Rectal smooth muscle tissue (tissue), 1 donor: ENCODE data around the gene LCNL1.

Experiments used
- H3K27ac ChIP-seq: one replicate; pipeline ENCODE4 v1.7.0; 2013; ENCODE audit warnings: low read depth, low read length, inconsistent platforms
- H3K27me3 ChIP-seq: one replicate; pipeline ENCODE4 v1.7.0; 2013; ENCODE audit warnings: low read length; ENCODE audit not compliant: control insufficient read depth, insufficient read depth
- H3K36me3 ChIP-seq: one replicate; pipeline ENCODE4 v1.7.0; 2013; ENCODE audit warnings: low read length; ENCODE audit not compliant: control insufficient read depth, insufficient read depth
- H3K4me1 ChIP-seq: one replicate; pipeline ENCODE4 v1.7.0; 2013; ENCODE audit warnings: low read length; ENCODE audit not compliant: control insufficient read depth, insufficient read depth
- H3K4me3 ChIP-seq: one replicate; pipeline ENCODE4 v1.7.0; 2013; ENCODE audit warnings: low read length
- H3K9ac ChIP-seq: one replicate; pipeline ENCODE4 v1.7.0; 2013; ENCODE audit warnings: low read length

LCNL1 gene

DNA sequence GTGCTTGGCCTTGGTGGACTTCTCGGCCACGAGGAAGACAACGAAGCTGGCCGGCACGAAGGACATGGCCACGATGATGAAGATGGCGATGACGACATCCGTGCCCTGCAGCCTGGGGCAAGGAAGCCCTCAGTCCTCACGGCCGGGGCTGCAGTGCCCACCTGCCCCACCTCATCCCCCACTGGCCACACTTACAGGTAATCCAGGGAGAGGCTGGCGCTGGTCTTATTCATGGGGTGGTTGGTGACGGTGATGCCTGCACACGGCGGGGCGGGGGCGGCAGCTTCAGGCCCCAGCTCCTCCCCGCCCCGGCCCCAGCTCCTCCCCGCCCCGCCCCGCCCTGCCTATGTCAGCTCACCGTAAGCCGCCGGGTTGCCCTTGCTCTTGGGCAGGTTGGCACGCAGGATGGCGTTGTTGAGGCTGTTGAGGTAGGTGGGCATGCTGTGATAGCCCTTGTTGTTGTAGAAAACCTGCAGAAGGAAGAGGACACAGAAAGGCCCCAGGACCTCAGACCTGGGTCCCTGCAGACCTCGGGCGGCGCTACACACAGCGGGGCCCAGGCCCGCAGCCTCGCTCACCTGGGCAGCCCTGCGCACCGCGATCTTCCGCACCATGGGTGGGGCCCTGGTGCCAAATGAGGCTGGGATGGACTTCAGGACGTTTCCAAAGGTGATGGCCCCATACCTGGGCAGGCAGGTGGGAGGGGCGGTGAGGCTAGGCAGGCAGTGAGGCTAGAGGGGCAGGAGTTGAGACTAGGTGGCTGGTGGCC lies 29.3 kb downstream of the LCNL1 start:
- H3K27ac ChIP-seq = no peak overlapping the region
- H3K4me3 ChIP-seq = no peak overlapping the region
- no peak overlapping the region for H3K9ac ChIP-seq
- H3K27me3 ChIP-seq = no peaks in the 10 kb centered on the region
- no peaks in the 10 kb centered on the region for H3K4me1 ChIP-seq
- peaks cover 8% of the 10 kb centered on the region for H3K36me3 ChIP-seq

DNA sequence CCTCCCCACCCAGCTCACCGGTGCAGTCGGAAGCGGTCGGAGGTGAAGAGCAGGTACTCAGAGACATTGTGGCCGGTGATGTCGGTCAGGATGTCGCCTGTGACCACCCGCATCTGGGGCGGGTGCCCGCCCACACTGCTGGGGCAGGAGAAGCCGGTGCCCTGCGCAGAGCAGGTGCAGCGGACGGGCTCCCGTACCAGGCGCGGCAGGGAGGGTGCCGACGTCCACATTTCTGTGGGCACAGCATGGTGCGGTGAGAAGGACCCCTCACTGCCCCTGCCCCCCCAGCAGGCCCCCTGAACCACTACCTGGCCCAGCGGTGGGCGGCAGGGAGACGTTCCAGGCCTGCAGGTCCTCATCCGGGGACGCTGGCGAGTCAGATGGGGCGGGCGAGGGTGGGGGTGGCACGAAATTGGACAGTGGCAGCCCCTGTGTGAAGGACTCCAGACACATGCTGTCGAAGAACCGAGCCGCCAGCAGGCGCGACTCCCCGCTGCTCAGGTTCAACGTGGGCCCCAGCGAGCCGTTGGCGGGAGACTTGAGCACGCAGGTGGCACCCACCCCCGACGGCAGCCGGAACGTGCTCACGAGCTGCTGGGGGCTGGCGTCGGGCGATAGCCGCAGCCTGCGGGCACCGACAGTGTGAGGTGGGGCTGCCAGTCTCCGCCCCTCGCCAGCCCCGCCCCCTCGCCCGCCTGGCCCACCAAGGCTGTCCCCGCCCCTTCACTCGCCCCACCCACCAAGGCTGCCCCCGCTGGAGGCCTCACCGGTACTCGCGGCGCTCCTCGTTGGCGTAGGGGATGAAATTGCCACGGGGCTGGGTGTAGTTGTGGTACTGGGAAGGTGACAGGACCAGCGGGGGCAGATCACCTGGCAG lies 30.1 kb downstream of the LCNL1 start:
- Histone ChIP-seq H3K36me3 (peaks cover 8% of the 10 kb centered on the region), H3K27ac (no peak overlapping the region), H3K4me1 (no peaks in the 10 kb centered on the region), H3K9ac (no peak overlapping the region), H3K4me3 (no peak overlapping the region), H3K27me3 (no peaks in the 10 kb centered on the region)

DNA sequence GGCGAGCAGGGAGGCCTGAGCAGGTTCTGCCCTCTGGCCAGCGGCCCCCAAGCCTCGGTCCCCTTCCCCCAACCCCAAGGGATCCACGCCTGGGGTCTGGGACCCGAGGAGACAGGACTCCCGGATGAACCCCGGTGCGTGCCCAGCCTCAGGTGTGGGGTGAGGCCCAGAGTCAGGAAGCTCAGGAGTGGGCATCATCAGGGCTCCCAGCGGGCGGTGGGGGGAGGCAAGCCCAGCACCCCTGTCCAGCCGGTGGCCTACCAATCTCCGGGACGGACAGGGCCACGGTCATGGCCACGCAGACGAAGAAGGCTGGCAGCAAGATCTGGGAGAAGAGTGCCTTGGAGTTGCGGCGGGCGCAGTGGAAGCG lies 30.8 kb downstream of the LCNL1 start:
- Histone ChIP-seq H3K36me3 (peaks cover 8% of the 10 kb centered on the region), H3K27me3 (no peaks in the 10 kb centered on the region), H3K27ac (no peak overlapping the region), H3K4me1 (no peaks in the 10 kb centered on the region), H3K4me3 (no peak overlapping the region), H3K9ac (no peak overlapping the region)

DNA sequence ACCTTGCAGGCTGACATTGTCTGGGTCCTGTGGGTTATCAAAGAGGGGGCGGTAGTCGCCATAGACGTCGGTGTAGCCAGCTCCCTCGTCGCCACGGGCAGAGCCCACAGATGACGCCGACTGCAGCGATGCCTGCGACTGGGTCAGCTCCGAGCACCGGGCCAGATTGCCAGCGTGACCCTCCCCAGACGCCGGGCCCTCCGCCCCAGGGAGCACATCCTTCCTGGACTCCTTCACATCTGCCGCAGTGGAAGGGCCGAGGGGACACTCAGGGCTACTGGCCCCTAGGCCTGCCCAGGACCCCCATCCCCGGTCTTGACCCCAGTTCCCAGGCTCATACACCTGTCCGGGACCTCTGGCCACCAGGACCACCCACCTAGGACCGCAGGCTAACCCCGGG lies 31.4 kb downstream of the LCNL1 start:
- Histone ChIP-seq H3K4me3 (no peak overlapping the region), H3K9ac (no peak overlapping the region), H3K27ac (no peak overlapping the region), H3K27me3 (no peaks in the 10 kb centered on the region), H3K36me3 (peaks cover 8% of the 10 kb centered on the region), H3K4me1 (no peaks in the 10 kb centered on the region)

DNA sequence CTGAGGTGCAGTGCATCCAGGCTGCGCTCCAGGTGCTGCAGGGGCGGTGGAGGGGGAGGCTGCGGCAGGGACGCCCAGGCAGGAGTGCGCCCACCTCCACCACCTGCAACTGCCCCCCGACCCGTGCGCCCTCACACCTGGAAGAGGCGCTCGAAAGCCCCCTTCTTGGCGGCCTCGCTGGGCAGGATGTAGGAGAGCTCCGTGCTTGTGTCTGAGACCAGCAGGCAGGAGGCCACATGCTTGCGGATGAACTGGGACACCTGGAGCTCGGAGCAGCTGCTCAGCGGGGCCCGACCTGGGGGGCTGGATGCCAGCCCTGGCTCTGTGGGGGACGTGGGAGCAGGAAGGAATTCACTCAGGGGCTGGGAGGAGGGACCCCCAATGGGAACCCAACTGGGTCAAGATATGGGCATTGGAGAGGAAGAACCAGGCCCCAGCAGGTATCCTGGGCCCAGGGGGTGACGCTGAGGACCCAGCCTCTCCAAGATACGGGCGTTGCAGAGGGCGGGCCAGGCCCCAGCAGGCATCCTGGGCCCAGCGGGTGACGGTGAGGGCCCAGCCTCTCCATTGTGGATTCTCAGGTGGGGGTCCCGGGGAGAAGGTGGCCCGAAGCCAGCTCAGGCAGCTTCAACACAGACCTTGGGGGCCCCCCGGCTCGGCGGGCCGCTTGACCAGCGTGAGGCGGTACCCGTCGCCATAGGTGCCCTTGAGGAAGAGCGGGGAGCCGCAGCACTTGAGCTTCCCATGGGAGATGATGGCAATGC lies 32.2 kb downstream of the LCNL1 start:
- H3K36me3 ChIP-seq = peaks cover 8% of the 10 kb centered on the region
- no peaks in the 10 kb centered on the region for H3K27me3 ChIP-seq
- no peak overlapping the region for H3K9ac ChIP-seq

DNA sequence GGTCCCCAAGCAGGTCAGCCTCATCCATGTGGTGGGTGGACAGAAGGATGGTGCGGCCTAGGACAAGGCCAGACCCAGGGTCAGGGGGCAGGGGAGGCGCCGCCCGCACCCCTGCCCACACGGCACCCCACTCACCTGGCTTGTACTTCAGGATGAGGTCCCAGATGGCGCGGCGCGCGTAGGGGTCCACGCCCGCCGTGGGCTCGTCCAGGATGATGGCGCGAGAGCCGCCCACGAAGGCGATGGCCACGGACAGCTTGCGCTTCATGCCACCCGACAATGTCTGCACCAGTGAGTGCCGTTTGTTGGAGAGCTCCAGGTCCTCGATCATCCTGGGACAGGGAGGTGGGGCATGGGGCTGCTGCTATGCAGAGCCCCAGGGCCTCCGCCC lies 32.7 kb downstream of the LCNL1 start:
- Histone ChIP-seq H3K4me3 (no peak overlapping the region), H3K27ac (no peak overlapping the region), H3K36me3 (peaks cover 8% of the 10 kb centered on the region), H3K9ac (no peak overlapping the region), H3K27me3 (no peaks in the 10 kb centered on the region), H3K4me1 (no peaks in the 10 kb centered on the region)

More for the DNA sequence above, 32.2 kb downstream of the LCNL1 start:
- Histone ChIP-seq H3K4me3 (no peak overlapping the region), H3K27ac (no peak overlapping the region), H3K4me1 (no peaks in the 10 kb centered on the region)

DNA sequence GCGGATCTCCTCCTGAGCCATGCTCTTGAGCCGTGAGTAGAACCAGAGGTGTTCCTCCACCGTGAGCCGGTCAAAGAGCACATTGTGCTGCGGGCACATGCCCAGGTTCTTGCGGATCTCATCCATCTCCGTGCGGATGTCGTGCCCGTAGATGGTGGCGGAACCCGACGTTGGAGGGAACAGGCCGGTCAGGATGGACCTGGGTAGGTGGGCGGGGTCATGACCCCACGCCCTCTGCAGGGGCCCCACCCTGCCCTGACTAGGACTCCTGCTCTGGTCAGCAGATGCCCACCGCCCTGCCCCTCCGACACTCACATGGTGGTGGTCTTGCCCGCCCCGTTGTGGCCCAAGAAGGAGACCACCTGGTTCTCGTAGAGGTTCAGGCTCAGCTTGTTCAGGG lies 33.2 kb downstream of the LCNL1 start:
- Histone ChIP-seq H3K4me3 (no peak overlapping the region), H3K27me3 (no peaks in the 10 kb centered on the region), H3K9ac (no peak overlapping the region), H3K4me1 (no peaks in the 10 kb centered on the region), H3K36me3 (peaks cover 8% of the 10 kb centered on the region), H3K27ac (no peak overlapping the region)

DNA sequence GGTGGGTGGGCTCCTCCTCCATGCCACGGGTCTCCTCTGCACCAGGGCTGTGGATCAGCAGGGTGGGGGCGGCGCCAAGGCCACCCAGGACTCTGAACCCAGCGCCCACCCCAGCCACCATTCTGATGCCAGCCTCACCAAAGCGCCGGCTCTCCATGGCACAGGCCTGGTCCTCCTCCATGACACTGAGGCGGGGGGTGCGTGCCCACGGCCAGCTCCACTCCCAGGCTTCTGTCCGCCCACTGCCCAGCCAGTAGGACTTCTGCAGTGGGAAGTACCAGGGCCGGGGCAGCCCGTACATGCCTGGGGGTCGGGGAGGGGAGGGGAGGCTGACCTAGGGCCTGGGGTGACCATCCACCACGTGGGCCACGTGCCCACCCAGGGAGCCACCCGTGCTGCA lies 33.6 kb downstream of the LCNL1 start:
- Histone ChIP-seq H3K27me3 (no peaks in the 10 kb centered on the region), H3K9ac (no peak overlapping the region), H3K4me3 (no peak overlapping the region), H3K4me1 (no peaks in the 10 kb centered on the region), H3K36me3 (peaks cover 8% of the 10 kb centered on the region), H3K27ac (no peak overlapping the region)

DNA sequence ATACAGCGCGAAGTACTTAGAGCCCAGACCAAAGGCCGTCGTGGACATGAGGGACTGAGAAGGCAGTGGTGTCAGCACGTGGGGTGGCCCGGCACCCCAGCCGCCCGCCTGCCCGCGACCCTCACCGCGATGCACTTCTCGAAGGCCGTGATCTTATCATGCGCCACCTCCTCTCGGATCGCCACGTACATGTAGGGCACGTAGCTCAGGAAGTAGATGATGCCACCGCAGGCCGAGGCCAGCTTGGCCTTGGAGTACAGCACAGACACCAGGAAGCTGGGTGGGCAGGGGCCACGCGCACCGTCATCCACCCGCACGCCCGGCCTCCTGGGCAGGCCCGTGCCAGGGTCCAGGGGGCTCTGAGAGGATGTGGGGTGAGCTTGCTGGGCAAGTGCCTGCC lies 34.3 kb downstream of the LCNL1 start:
- H3K4me1 ChIP-seq = no peaks in the 10 kb centered on the region
- no peak overlapping the region for H3K27ac ChIP-seq
- H3K36me3 ChIP-seq = peaks cover 8% of the 10 kb centered on the region
- no peak overlapping the region for H3K4me3 ChIP-seq
- H3K27me3 ChIP-seq = no peaks in the 10 kb centered on the region
- H3K9ac ChIP-seq = no peak overlapping the region

DNA sequence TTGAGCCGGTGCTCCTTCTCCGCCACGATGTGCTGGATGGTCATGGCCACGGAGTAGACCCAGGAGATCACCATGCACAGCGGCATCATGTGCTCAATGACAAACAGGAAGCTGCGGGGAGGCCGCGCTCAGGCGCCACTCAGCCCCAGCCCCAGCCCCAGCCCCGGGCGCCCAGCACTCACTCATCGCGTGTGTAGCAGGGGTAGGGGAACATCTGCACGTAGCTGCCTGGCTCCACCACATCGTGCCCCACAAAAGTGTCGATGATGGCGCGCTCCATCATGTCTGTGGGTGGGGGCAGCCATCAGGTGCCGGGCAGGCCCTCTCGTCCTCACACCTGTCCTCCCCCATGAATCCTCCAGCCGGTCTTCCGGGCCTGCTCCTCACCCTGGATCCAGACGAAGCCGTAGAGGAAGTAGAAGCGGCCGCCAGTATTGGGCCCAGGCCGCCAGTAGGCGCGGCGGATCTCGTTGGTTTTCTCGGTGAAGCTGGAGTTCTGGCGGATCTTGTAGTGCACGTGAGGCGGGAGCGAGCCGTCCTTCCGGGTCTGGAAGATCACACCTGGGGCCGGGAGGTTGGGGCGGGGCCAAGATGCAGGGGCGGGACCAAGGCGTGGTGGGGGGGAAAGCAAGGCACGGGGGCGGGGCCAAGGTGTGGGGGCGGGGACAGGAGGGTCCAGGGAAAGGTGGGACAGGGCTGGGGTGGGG lies 35.2 kb downstream of the LCNL1 start:
- no peaks in the 10 kb centered on the region for H3K4me1 ChIP-seq
- no peak overlapping the region for H3K4me3 ChIP-seq
- no peaks in the 10 kb centered on the region for H3K27me3 ChIP-seq
- H3K36me3 ChIP-seq = peaks cover 8% of the 10 kb centered on the region
- H3K9ac ChIP-seq = no peak overlapping the region
- H3K27ac ChIP-seq = no peak overlapping the region

DNA sequence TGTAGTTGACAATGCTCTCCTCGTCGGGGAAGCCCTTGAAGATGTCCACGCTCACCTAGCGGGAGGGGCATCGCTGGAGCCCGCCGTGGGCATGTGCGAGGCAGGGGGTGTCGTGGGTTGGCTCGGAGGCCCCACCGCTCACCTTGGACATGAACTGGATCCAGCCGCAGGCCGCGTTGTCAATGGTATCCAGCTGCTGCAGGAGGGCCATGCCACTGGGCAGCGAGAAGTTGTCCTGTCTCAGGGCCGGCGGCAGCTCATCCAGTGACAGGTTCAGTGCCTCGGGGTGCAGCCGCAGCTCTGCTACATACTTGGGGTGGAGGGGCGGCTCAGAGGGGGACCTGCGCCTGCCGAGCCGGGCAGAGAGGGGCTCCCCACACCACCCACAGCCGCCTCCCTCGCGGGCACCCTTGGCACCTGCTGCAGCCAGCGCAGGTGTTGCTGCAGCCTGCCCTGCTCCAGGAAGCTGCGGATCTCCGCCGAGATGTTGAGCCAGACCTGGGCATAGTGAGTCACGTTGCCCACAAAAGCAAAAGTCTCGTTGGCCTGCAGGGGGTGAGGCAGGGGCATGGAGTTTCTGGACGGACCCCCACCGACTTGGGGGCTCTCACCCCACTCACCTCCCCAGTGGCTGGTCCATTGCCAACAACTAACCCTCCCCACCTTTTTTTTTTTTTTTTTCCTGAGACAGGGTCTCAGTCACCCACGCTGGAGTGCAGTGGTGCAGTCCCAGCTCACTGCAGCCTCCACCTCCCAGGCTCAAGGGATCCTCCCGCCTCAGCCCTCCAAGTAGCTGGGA lies 36.2 kb downstream of the LCNL1 start:
- no peak overlapping the region for H3K4me3 ChIP-seq
- no peak overlapping the region for H3K27ac ChIP-seq
- no peaks in the 10 kb centered on the region for H3K4me1 ChIP-seq
- H3K27me3 ChIP-seq = no peaks in the 10 kb centered on the region
- peaks cover 8% of the 10 kb centered on the region for H3K36me3 ChIP-seq
- H3K9ac ChIP-seq = no peak overlapping the region
